Measurements from ENCODE around the gene CEP43. TPM values are rescaled to one million over a fixed set of nuclear protein-coding genes. Genes with fewer than 3 reads are reported as not detected.

Gene CEP43
- total and polyA plus RNA-seq, 2 of the 8 experiments (the other 6 are each of a cell fraction or from before 2014, with no cell fraction given): 12.0 to 31.2 TPM

GRCh38 chr6:166969390-166970002 is 29.7 kb upstream of the CEP43 start (continued):
- TF ChIP-seq CHD7 (IDR thresholded peaks at IDR 0.05; ENCODE audit: insufficient replicate concordance, low read length): no peak
- TF ChIP-seq USF2 (IDR thresholded peaks at IDR 0.05; ENCODE audit: low read length): no peak
- no peak for TF ChIP-seq SP2 (IDR thresholded peaks at IDR 0.05; ENCODE audit: low read length)
- TF ChIP-seq ASH2L (IDR thresholded peaks at IDR 0.05; ENCODE audit: low read length): no peak
